ENCODE measurements around the gene PNMA8A.

DNA sequence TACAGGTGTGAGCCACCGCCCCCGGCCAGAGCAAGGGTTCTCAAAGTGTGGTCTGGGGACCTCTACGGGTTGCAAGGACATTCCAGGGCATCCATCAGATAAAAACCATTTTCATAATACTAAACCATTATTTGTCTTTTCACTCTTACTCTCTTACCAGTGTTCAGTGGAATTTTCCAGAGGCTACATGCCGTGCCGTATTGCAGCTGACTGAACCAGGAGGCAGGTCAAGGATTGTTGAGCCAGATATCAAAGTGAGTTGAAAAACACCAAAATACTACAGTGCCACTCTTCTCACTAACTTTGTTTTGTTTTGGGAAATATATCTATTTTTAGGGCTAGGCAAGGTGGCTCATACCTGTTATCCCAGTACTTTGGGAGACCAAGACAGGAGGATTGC, 31.5 kb upstream of the PNMA8A start:
- TF ChIP-seq POLR2A (IDR thresholded peaks at IDR 0.05) = no peak
- TF ChIP-seq, protein P1, sequence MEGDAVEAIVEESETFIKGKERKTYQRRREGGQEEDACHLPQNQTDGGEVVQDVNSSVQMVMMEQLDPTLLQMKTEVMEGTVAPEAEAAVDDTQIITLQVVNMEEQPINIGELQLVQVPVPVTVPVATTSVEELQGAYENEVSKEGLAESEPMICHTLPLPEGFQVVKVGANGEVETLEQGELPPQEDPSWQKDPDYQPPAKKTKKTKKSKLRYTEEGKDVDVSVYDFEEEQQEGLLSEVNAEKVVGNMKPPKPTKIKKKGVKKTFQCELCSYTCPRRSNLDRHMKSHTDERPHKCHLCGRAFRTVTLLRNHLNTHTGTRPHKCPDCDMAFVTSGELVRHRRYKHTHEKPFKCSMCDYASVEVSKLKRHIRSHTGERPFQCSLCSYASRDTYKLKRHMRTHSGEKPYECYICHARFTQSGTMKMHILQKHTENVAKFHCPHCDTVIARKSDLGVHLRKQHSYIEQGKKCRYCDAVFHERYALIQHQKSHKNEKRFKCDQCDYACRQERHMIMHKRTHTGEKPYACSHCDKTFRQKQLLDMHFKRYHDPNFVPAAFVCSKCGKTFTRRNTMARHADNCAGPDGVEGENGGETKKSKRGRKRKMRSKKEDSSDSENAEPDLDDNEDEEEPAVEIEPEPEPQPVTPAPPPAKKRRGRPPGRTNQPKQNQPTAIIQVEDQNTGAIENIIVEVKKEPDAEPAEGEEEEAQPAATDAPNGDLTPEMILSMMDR (IDR thresholded peaks at IDR 0.05) = no peak

Data from adrenal gland (tissue), 5 donors.